ENCODE results near the gene LARP1B.
"Not testable (repeated sequence)": the region's sequence is repeated elsewhere in the genome, so short reads cannot be mapped to it uniquely, and the experiment has no call there.

Gene LARP1B

DNA sequence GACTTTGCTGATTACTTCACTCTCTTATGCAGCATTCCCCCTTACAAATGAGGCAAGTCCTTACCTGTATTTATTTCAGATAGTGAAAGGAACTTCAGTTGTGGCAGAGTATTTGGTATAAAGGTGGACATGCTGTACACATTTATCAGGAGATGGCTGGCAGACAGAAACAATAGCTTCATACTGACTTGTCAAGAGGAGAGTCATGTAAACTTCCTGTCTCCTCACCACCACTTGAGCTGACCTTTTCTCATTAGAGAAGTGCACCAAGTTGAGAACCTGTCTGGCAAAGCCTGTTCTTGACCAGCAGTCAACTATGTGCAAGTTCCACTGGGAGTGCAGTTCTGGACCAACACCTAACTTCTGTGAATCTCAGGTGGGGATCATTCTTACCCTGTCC, 80.8 kb downstream of the LARP1B start:
- no peak for DNase-seq

DNA sequence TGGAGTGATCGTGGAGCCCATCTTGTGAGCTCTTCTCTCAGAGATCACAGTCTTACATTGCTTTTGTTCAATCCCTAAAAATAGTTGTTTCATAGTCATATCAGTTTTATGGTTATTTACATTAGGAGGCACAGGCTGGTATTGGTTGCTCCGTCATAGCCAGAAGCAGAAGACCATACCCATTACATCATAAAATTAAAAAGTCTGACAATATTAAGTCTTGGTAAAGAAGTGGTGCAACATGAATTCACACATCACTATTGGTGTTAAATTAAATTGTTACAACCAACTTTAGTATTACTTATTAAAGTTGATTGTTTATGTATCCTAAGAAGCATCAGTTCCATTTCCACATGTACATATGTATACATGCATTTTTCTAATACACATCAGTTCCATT, 84.6 kb downstream of the LARP1B start:
- no peak for DNase-seq

DNA sequence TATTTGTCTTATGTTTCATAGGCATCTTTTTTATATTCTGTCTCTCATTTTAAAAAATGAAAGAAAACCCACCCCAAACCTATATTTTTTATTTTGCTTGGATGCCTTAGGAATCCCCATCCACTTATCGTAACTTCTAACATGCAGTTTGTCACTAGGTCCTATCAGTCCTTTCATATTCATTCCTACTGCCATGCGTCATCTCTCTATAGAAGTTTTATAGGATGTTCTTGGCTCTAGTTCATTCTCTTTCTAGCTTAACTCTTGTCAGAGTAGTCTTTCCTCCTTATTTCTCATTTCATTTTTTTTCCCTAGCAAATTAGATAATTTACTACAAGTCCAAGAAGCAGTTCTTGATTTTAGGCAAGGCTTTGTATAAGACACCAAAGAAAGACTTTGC, 92.7 kb downstream of the LARP1B start:
- no peak for DNase-seq

DNA sequence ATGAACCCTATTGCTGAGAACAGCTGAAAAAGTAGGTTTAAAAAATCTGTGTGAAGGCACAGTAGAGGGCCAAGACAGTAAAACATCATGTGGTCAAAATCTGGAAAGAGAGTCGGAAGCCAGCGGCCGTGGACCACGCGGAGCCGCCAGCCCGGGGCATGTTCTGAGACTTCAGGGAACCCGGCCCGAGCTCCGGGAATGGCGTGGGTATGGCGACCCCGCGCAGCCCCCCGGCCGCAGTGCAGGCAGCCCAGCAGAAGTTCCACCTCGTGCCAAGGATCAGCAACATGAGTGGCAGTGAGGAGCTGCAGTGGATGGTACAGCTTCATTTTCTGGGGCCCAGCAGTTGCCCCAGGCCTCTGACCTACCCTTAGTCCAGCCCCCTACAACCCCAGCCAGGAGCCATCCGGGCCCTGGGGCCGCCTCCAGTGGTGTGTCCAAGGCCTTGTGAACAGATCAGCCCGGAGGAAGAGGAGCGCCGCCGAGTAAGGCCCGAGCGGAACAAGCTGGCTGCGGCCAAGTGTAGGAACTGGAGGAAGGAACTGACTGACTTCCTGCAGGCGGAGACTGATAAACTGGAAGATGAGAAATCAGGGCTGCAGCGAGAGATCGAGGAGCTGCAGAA, 94.2 kb downstream of the LARP1B start:
- no peak for DNase-seq

DNA sequence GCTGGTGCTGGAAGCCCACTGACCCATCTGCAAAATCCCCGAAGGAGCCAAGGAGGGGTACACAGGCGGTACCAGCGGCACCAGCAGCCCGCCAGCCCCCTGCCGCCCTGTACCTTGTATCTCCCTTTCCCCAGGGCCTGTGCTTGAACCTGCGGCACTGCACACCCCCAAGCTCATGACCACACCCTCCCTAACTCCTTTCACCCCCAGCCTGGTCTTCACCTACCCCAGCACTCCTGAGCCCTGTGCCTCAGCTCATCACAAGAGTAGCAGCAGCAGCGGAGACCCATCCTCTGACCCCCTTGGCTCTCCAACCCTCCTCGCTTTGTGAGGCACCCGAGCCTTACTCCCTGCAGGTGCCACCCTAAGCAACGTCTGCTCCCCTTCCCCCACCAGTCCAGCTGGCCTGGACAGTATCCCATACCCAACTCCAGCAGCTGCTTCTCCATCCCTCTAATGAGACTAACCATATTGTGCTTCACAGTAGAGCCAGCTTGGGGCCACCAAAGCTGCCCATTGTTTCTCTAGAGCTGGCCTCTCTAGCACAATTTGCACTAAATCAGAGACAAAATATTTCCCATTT, 94.9 kb downstream of the LARP1B start:
- no peak for DNase-seq

DNA sequence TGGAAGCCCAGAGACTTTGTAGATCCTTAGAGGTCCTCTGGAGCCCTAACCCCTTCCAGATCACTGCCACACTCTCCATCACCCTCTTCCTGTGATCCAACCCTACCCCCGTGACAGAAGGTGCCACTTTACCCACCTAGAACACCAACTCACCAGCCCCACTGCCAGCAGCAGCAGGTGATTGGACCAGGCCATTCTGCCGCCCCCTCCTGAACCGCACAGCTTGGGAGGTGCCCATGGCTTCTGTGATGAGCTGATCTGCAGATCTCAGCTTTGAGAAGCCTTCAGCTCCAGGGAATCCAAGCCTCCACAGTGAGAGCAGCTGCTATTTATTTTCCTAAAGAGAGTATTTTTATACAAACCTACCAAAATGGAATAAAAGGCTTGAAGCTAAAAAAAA, 95.4 kb downstream of the LARP1B start:
- not testable (repeated sequence) for DNase-seq

DNA sequence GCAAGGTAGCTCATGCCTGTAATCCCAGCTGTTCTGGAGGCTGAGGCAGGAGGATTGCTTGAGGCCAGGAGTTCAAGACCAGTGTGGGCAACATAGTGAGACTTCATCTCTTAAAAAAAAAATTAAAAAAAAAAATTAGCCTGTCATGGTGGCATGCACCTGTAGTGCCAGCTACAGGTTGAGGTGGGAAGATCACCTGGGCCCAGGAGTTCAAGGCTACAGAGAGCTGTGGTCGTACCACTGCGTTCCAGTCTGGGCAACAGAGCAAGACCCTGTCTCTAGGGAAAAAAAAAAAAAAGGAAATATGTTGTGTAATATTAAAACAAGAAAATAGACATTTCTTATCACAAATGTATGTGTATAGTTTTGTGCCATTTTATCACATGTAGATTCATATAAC, 97.8 kb downstream of the LARP1B start:
- DNase-seq: no peak

DNA sequence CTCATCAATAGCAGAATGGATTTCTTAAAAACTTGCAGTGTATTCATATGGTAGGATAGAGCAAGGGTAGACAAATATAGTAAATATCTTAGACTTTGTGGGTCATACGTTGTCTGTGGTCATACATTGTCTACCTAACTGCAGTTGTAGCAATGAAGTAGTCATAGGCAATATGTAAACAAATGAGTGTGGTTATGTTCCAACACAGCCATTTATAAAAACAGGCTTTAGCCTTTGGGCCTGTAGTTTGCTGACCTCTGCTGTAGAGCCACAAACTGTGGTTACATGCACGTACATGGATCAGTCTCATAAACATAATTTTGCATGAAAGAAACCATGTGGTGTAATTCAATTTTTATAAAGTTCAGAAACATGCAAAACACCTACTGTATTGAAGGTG, 98.9 kb downstream of the LARP1B start:
- no peak for DNase-seq

DNA sequence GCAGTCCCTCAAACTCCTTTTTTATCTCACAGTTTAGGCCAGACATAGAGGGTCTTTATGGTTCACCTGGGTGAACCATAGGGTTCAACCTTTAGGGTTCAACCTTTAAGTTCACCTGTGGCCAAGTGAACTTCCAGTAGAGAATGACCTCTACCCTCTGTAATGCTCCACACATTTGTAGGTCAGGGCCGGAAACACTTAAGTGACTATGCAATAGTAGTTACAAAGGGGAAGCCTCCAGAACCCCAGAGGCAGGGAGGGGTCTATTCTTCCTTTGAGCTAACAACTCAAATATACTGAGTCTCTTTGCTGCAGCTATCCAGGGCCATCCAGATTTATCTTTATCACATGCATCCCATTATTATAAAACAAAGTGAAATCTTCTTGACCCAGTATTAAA, 100.0 kb downstream of the LARP1B start:
- DNase-seq: peak in 1 of 3 donors; percentile 4

DNA sequence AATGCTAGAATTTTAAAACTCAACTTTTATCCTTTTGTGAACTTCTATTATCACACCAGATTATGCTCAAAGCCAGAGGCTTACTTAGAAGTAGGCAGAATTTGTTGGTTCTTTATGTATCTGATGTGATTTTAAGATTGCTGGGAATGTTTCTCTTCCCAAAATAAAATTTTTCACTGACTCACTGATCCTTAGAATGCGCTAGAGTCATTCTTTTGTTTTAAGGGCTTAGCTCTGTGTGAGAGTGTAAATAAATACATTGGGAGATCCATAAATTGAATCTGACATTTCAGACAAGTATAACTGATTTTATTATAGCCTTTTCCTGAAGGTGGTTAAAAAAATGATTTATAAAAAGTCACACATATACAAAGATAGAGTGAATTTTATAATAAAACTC, 101.3 kb downstream of the LARP1B start:
- no peak for DNase-seq

DNA sequence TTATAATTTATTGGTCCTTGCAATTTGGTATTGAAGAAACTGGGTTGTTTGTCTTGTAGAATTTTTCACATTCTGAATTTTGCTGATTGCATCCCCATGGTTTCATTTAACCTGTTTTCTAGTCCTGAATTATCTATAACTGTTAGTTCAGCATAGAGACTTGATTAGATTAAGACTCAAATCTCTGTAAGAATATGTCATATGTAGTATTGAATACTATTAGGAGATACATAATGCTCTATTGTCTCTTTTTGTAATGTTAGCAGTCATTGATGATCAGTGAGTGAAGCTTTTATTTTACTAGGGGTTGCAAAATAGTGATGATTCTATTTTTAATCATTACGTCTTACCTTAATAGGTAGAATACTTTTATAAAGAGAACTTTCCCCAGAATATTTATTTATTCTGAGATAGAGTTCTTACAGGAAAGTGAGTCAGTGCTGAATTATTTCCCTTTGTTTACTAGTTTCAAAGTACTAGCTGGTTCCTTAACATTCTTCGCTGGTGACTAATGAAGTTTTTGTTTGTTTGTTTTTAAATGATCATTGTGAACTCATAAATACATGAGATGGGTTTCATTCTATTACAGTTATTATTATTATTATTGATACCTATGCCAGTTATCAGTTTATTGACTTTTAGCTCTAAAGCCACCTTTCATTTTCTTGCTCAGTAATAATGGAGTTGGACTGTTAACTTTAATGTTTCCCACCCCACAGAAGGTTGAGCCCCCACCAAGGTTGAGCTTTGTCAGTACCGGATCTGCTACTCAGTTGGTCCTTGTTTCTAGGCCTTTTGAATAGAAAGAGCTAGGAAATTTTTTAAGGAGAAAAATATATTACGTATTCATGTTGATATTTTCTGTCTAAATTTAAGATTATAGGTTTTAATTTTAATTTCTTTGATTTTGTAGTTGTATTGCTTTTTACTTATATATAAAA, 102.3 kb downstream of the LARP1B start:
- DNase-seq: no peak

DNA sequence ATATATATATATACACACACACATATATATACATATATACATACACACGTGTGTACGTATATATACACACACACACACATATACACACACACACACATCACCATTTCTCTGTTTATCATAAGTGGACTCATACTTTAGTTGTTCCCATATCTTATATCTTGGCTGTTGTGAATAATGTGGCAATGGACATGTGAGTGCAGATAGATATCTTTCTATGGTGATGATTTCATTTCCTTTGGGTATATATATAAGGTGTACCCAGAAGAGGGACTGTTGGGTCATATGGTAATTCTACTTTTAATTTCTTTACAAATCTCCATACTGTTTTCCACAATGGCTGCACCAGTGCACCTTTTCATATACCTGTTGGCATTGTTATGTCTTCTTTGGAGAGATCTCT, 105.9 kb downstream of the LARP1B start:
- DNase-seq: no peak

DNA sequence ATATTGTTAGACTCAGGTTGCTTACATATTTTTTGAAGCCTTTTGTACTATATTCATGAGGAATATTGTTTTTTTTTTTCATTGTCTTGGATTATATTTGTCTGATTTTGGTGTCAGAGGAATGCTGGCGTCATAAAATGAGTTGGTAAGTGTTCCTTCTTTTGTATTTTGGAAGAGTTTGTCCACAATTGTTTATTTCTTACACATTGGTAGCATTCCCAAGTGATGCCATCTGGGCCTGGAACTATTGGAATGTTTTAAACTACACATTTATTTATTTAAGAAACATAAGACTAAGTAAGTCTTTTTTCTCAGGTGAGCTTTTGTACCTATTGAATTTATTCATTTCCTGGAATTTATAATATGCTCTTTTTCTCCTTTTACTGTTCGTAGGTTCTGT, 107.6 kb downstream of the LARP1B start:
- DNase-seq: no peak

DNA sequence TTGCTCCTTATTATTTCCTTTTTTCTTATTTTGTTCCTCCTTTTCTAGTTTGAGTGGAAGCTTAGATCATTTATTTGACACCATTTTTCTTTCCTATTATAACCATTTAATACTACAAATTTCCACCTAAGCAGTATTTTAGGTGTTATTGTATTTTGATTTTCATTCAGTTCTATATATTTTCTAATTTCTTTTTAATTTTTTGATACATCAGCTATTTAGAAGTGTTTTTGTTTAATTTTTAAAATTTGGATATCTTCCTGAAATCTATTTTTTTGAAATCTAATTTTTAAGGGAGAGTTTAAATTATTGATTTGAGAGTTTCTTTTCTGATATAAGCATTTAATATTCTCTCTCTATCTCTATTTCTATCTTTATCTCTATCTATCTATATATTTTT, 108.1 kb downstream of the LARP1B start:
- DNase-seq: no peak

DNA sequence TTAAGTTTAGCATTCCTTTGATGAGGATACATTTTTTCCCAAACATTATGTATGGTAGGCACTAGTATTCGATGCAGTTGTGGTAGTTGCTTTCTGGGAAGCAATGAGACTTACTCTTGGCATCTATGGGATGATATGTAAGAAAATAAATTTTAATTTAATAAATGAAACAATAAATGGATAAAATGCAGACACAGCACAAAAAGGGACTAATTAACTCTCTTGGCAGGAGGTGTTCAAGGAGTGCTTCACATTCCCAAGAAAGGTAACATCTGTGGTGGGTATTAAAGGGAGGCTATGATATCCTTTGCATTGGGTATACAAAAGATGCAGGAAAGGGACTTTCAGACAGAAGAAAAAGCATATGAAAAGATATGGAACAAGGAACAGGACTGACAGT, 115.5 kb downstream of the LARP1B start:
- no peak for DNase-seq

DNA sequence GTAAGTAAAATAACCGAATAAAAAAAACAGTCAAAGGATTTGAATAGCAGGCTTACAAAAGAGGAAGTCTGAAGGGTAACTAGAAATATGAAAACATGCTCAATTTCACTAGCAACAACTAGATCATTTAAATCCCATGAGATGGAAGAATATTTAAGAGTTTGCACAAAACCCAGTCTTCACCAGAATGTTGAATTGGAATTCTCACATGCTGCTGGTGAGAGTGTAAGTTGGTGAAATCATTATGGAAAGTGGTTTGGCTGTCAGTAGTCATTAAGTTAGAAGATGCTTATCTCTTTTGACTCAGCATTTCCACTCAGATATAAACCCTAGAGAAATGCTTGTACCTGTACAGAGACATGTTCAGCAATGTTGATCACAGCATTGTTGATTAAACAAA, 116.4 kb downstream of the LARP1B start:
- no peak for DNase-seq

DNA sequence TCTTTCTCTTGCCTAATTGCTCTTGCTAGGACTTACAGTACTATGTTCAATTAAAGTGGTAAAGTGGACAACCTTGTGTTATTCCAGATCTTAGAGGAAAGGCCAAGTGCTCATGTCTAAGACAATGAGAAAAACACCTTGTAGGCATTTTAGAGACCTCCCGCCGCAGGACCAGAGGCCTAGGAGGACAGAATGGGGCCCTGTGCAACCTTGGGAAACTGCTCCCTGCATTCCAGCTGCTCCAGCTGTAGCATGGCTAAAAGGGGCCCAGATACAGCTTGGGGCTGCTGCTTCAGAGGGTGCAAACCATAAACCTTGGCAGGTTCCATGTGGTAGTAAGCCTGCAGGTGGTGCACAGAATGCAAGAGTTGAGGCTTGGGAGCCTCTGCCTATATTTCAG, 125.5 kb downstream of the LARP1B start:
- DNase-seq: no peak

DNA sequence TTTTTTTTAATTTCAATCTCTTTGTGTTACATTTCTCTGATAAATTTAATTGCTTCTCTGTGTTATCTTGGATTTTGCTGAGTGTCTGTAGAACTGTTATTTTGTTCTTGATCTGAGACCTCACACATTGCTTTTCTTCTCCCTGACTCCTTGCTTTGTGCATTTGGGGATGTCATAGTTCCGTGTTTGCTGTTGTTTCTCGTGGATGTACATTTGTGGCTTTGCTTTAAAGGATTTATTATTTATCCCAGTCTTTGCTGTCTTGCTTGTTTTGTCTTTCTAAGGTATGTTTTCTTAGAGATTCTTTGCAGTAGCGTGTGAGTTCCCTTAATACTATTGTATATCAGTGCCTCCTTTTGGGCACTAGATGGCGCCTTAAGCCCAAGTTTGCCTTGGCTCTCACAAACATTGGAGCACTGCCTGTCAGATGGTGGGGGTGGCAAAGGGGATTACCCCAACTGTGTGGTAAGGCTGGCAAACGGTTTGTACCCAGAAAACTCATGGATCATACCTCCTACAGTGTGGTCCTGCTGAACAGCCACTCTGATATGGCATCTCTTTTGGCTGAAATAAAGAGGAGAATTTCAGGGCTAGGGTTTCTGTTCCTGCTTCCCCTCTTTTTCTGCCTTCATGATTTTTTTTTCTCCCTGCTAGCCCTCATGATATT, 130.1 kb downstream of the LARP1B start:
- DNase-seq: peak; percentile 90 to 94 (median 91)

DNA sequence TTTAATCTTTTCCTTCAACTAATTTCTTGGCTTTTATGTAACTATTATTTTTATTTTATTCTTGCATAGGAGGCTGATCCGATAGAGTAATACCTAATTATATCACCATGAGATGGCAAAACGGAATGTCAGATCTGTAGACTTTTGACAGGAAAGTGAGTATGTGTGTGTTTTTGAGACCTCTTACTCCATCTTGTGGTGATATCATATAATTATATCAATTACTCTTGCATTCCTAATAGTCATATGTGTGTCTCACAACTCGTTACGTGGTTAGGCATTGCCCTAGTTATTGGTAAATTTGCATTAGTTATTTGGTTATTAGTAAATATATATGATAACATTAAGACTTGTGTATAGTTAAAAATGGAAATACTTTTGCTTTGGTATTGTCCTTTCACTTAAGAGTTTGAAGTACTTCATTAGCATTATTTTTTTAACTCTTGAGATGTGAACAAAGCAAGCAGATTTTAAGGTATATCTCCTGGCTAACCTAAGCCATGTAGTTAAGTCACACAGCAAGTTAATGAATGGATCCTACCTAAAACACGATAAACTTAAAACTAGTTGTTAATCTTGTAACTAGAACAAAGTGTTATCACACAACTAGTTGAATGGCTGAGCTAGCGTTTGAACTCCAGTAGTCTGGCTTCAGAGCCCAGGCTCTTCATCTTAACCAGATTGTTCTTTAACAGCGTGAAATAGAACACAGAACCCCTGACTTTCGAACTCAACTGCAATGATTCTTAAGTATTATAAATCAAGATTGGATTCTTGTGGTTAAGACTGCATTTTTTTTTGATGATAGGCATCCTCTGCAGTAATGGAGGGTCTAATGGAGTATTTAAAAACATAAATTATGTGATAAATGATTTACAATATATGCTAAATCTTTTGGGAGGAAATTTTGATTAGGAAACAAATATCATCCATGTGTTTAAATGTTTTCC, 159.4 kb downstream of the LARP1B start:
- DNase-seq: peak; percentile 6 to 39 (median 39)

DNA sequence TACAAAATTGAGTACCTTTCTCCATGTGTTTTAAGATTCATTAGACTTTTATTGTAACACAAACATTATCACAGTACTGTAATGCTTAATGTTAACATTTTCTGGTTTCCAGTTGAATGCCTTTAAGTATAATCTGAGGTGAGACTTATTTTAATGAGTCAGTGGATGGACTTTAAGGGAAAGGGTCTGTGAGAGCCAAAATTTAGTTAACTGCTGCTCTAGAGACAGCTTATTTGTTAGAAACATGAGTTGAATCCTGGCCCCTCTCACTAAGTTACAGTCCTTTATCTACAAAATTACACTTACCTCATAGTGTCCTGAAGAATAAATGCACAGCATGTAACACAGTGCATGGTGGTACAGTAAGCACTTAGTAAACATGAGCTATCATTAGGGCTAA, 160.5 kb downstream of the LARP1B start:
- DNase-seq: no peak

DNA sequence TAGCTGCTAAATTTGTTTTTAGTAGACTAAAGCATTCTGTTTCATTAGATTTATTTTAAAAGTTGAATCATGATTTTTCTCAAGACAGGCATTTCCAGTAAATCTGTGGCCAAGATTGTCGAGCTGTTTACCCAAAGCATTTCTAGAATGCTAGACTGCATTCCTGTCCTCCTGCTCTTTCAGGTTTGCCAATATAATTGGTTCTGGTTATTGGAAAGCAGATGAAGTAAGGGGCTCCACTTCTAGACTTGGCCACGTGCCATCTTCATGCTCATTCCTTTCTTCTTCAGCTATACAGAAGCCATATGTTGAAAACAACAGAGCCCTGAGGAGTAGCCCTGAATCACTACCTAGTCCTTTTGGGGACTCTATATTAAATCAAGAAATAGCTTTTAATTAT, 164.0 kb downstream of the LARP1B start:
- no peak for DNase-seq

DNA sequence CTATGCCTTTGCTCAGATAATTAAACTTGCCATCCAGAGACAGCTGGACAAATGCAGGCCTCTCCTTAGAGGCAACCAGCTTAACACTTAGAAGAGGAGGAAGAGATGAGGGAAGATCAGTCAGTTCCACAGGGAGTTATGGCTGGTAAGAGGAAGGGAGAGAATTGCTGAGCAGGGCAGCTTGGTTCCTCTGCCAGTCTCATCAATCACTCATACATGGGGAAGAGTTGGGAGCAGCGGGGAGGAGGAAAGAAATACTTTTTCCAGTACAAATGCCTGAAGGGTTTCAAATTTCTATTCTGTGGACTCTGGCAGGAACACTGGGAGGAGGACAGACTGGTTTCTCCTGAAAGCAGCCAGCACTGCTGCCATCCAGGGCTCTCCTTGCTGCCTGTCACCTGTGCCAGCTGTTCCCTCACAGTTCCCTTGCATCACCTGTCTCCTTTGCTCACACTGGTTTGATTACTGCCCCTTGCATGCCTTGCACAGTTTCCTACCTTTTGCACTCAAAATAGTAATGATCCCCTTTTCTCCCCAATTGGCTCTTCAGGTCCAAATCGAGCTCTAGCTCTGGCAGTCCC, 167.0 kb downstream of the LARP1B start:
- DNase-seq: no peak
